Activated naive CD4-positive, alpha-beta T cell treated with anti-CD3 and anti-CD28 coated beads, Interleukin-2, amount 50 U/mL, for 72 hours (primary cell): ENCODE data around the gene ISCU. TPM values are rescaled to one million over a fixed set of nuclear protein-coding genes. Genes with fewer than 3 reads are reported as not detected.
"Not testable (repeated sequence)": the region's sequence is repeated elsewhere in the genome, so short reads cannot be mapped to it uniquely, and the experiment has no call there.

Source experiments
- ATAC-seq, 2 donors: fragments of 150-1000 bp; cut with Tn5 transposase; 2 replicates each; pipeline ENCODE4 v1.10.0; 2021; ENCODE audit warnings: mild to moderate bottlenecking in 2 of 2, moderate library complexity in 2 of 2
- DNase-seq, 2 donors: peaks; one replicate each; pipeline ENCODE4 v3.0.0; 2021 to 2022; ENCODE audit warnings: low spot score in 2 of 2
- H3K27ac Mint-ChIP-seq, 2 donors: one replicate each; pipeline ENCODE4 v1.8.0; 2022; ENCODE audit warnings: mild to moderate bottlenecking in 2 of 2, mixed read lengths in 2 of 2
- H3K36me3 Mint-ChIP-seq, 2 donors: one replicate each; pipeline ENCODE4 v1.8.0; 2022; ENCODE audit warnings: mixed read lengths in 2 of 2
- H3K9me3 Mint-ChIP-seq, 2 donors: one replicate each; pipeline ENCODE4 v1.8.0; 2022; ENCODE audit warnings: mixed read lengths in 2 of 2
- total RNA-seq, 2 donors: library from RNA; stranded (reverse); gene quantifications; one replicate each; pipeline ENCODE4 v1.2.3, GENCODE V29; 2022

ISCU gene
- total RNA-seq, 2 donors from 2014 or later = 53.6 to 158 TPM

- Mint-ChIP-seq H3K36me3 (peaks cover 9 to 29% of the 10 kb centered on the region in 2 donors), H3K9me3 (peaks cover 0 to 6% of the 10 kb centered on the region in 2 donors), H3K27ac (peak overlapping the region in 1 of 2 donors; percentile 91)
- ATAC-seq (no peak), DNase-seq (no peak)
Measured at GRCh38 chr12:108615918-108616317, 53.5 kb downstream of the ISCU start.

DNA sequence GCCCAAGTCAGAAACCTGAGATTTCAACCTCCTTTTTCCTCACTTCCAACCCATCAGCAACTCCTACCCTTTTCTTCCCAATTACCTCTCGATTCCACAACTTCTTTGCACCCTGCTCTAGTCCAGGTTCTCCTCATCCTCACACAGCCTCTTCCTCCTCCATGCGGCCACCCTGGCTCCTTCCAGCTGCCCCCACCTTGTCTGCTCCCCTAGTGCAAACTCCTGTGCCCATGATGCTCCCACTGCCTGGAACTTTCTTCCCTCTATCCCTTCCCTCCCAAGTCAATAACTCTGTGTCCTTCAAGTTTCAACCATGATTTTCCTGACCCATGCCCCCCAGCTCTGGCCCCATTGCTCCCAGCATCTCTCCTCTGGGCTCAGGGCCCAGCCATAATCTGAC lies 54.0 kb downstream of the ISCU start:
- ATAC-seq (no peak), DNase-seq (no peak)
- H3K27ac Mint-ChIP-seq = peak overlapping the region; percentile 76 to 91

DNA sequence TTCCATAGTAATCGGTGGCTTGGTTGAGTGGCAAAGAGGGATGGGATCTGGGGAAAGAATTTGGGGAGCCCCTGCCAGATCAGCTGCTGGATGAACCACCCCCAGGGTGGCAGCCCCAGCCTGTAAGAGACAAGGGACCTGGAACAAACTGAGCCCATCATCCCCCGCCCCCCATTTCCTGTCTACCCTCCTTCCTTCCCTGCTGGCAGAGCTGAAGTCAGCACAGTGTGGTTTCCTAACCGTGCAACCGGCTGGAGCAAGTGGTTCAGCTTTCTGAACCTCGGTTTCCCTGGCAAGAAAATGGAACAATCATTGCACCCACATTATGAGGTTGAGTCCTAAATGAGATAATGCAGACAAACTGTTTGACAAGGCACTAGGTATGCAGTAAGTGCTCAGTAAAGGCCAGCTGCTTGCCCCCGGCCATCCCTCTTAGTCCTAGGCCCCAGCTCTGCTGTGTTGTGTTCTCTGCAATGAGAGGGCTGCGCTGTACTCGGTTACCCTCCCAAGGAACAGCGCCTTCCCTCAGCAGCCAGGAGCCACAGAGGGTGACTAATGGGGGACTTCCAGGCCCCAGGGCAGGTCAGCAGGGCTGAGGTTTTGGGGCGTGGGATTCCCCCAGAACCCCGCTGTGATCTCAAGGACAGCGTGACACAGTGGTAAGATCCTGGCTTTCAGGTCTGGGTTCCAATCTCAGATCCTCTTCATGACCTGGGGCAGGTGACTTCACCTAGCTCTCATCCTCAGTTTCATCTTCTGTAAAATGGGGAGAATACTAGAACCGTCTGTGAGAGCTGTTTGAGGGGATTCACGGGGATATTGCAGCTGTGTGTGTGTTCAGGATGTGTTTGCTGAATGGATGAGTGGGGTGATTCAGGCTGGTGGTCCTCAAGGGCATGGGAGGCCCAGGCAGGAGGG lies 54.8 kb downstream of the ISCU start:
- H3K9me3 Mint-ChIP-seq = peaks cover 0 to 6% of the 10 kb centered on the region in 2 donors

More for the DNA sequence above, 54.0 kb downstream of the ISCU start:
- Mint-ChIP-seq H3K9me3 (peaks cover 0 to 6% of the 10 kb centered on the region in 2 donors), H3K36me3 (peaks cover 12 to 29% of the 10 kb centered on the region in 2 donors)

GRCh38 chr12:108618079-108618952 lies 55.9 kb downstream of the ISCU start:
- DNase-seq (peak; percentile 80 to 83), ATAC-seq (peak; percentile 25 to 56)
- Mint-ChIP-seq H3K27ac (peak overlapping the region; percentile 1 to 91), H3K9me3 (peaks cover 0 to 6% of the 10 kb centered on the region in 2 donors), H3K36me3 (peaks cover 13 to 41% of the 10 kb centered on the region in 2 donors)

More for the DNA sequence above, 54.8 kb downstream of the ISCU start:
- peak; percentile 76 to 94 for DNase-seq
- H3K36me3 Mint-ChIP-seq = peaks cover 13 to 29% of the 10 kb centered on the region in 2 donors
- ATAC-seq = peak; percentile 91 to 92
- peak overlapping the region; percentile 76 to 91 for H3K27ac Mint-ChIP-seq

DNA sequence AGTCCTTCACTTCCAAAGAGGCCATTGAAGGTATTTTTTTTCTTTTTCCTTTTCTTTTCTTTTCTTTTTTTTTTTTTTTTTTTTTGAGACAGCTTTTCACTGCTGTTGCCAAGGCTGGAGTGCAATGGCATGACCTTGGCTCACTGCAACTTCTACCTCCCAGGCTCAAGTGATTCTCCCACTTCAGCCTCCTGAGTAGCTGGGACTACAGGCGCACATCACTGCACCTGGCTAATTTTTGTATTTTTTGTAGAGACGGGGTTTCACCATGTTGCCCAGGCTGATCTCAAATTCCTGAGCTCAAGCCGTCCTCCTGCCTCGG lies 56.5 kb downstream of the ISCU start:
- not testable (repeated sequence) for DNase-seq, H3K9me3 Mint-ChIP-seq, ATAC-seq
- H3K27ac Mint-ChIP-seq = peak overlapping the region in 1 of 2 donors; percentile 91
- peaks cover 19 to 46% of the 10 kb centered on the region in 2 donors for H3K36me3 Mint-ChIP-seq

Other genes with a start within 250 kb of the ISCU start
- gene CMKLR1, start 223.3 kb upstream of the ISCU start, total RNA-seq = not detected
- 1 to 10 TPM; 2.3 to 8.4 TPM for gene FICD, start 47.3 kb upstream of the ISCU start, total RNA-seq
- 100 to 1,000 TPM in 1 of 2 donors, 10 to 100 TPM in 1; 89.0 to 105 TPM for gene SART3, start 1.4 kb upstream of the ISCU start, total RNA-seq
- gene TMEM119, start 35.5 kb downstream of the ISCU start, total RNA-seq = under 1 TPM in 1 of 2 donors, not detected in 1; 0.09 TPM
- gene SELPLG, start 71.3 kb downstream of the ISCU start, total RNA-seq = 10 to 100 TPM; 30.0 to 35.9 TPM
- gene CORO1C, start 168.9 kb downstream of the ISCU start, total RNA-seq = 10 to 100 TPM; 61.5 to 87.5 TPM